Mucosa of stomach (tissue), 1 donor: ENCODE measurements around the gene GGA2.
"Not testable (repeated sequence)": the region's sequence is repeated elsewhere in the genome, so short reads cannot be mapped to it uniquely, and the experiment has no call there.

ENCODE experiments used
- H3K27me3 ChIP-seq: one replicate; pipeline ENCODE4 v1.7.0; 2013; ENCODE audit warnings: mild to moderate bottlenecking, low read length; ENCODE audit not compliant: control insufficient read depth, insufficient read depth
- H3K36me3 ChIP-seq: one replicate; pipeline ENCODE4 v1.7.0; 2013; ENCODE audit warnings: low read length; ENCODE audit not compliant: control insufficient read depth, insufficient read depth
- H3K4me1 ChIP-seq: one replicate; pipeline ENCODE4 v1.7.0; 2013; ENCODE audit warnings: mild to moderate bottlenecking, low read length; ENCODE audit not compliant: control insufficient read depth, insufficient read depth
- H3K4me3 ChIP-seq: one replicate; pipeline ENCODE4 v1.7.0; 2013; ENCODE audit warnings: low read length
- H3K9ac ChIP-seq: one replicate; pipeline ENCODE4 v1.7.0; 2013; ENCODE audit warnings: mild to moderate bottlenecking, low read length, moderate library complexity
- H3K9me3 ChIP-seq: one replicate; pipeline ENCODE4 v1.7.0; 2013; ENCODE audit warnings: mild to moderate bottlenecking, low read length, moderate library complexity; ENCODE audit not compliant: control insufficient read depth
- donor health status: Pancreatic carcinoma.

Gene GGA2, protein sequence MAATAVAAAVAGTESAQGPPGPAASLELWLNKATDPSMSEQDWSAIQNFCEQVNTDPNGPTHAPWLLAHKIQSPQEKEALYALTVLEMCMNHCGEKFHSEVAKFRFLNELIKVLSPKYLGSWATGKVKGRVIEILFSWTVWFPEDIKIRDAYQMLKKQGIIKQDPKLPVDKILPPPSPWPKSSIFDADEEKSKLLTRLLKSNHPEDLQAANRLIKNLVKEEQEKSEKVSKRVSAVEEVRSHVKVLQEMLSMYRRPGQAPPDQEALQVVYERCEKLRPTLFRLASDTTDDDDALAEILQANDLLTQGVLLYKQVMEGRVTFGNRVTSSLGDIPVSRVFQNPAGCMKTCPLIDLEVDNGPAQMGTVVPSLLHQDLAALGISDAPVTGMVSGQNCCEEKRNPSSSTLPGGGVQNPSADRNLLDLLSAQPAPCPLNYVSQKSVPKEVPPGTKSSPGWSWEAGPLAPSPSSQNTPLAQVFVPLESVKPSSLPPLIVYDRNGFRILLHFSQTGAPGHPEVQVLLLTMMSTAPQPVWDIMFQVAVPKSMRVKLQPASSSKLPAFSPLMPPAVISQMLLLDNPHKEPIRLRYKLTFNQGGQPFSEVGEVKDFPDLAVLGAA

DNA sequence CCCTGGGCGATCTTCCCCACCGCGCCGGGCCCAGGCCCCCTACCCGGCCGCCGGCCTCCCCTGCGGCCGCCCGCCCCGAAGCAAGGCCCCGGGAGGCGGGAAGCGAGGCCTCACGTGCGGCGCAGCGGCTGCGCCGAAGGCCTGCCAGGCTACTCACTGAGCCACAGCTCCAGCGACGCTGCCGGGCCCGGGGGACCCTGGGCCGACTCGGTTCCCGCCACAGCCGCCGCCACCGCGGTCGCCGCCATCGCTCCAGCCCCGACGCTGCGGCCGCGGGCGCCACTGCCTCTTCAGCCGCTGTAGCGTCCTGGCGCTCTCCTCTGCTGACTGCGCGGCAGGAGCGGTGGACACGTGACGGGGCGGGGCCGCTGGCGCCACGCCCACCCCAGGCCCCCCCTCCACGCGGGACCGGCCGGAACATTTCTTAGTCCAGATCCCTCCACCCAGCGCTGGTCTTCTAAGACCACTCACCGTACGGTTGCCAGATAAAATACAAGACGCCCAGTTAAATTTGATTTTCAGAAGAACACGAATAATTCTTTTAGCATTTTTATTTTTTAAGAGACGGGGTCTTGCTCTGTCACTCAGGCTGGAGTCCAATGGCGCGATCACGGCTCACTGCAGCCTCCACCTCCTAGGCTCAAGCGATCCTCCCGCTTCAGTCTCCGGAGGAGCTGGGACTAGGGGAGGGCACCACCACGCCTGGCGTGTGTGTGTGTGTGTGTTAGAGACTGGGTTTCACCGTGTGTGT lies at the start of gene GGA2:
Gene GGA2 (minus strand): TSS at position 331 of the 751 bp plus-strand sequence. CDS start 83 bp downstream, at position 248.
- Histone ChIP-seq H3K4me1 (peaks cover 17% of the 10 kb centered on the region), H3K9ac (peak within 1 kb of the TSS; percentile 71), H3K9me3 (no peaks in the 10 kb centered on the region), H3K27me3 (no peaks in the 10 kb centered on the region), H3K36me3 (no peaks in the 10 kb centered on the region), H3K4me3 (peak within 1 kb of the TSS; percentile 67)

DNA sequence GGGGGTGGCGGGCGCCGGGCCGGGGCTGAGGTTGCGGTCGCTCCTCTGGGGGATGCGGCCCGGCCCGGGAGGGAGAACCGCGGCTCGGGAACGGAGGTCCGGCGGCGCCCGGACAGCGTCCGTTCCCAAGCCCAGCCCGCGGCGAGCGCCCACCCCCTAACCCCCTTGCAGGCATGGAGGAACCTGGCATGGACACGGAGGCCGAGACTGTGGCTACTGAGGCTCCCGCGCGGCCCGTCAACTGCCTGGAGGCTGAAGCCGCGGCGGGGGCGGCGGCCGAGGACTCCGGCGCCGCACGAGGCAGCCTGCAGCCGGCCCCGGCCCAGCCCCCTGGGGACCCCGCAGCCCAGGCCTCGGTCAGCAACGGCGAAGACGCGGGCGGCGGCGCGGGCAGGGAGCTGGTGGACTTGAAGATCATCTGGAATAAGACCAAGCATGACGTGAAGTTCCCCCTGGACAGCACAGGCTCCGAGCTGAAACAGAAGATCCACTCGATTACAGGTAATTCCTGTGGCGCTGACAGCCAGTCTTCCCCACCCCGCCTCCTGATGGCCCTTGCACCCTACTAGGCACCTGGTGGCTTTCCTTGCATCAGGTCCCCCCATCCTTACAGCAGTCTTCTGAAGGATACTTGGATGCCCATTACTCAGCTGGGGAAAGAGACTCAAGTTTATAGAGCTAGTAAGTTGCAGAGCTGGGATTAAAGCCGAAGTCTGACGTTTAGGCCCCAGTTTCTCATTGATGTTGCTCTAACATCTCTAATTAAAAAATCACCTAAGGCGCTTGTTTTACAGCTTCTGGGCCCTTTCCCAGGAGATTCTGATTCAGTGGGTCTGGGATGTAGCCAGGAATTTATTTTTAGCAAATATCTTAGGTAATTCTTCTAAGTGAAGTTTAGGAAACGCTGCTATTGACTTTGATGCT lies 47.7 kb upstream of the GGA2 start:
- peaks cover 13% of the 10 kb centered on the region for H3K4me1 ChIP-seq
- peak overlapping the region; percentile 48 for H3K4me3 ChIP-seq
- peaks cover 7% of the 10 kb centered on the region for H3K36me3 ChIP-seq

DNA sequence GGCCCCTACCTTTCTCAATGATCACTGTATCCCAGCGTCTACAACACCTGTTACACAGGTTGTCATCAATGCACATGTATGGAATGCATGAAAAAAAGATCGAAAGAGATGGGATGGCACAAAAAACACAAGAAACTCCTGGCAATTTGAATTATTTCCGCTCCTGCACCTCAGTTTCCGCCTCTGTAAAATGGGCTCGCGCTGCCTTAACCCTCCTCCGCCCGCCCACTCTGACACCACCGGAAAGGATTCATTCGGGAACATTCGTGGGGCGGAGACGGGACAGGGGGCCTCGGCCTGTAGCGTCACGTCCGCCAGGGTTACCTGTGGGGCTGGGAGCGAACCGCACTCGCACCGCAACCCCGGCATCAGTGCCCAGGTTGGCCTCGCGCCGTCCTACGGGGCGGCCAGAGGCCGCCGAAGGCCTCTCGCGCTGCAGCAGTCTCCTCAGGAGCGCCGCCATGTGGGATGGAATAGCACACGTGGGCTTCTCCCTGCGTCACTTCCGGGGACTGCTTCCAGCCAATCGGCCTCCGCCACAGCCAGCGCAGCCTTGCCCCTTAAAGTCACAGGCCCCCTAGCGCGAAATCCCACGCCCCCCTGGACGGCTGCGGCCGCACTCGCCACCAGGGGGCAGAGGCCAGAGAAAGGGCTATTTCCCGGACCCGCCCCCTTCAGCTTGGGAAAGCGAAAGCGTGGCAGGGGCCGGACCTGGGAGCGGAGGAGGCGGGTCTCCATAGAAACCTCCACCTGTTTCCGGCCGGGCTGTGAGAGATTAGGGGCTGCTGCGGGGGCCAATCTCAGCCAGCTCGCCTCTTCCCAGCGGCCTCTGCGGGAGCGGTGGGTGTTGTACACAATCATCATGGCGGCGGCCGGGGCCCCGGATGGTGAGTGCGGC lies 46.8 kb upstream of the GGA2 start, which contains the start of the genes EARS2 and UBFD1:
Gene EARS2 (minus strand): TSS at position 470 of the 898 bp plus-strand sequence. CDS start 7 bp downstream, at position 463.
Gene UBFD1 (plus strand): TSS at position 847 of the 898 bp plus-strand sequence. CDS start 16 bp downstream, at position 863.
- H3K27me3 ChIP-seq: no peaks in the 10 kb centered on the region
- peaks cover 13% of the 10 kb centered on the region for H3K4me1 ChIP-seq
- peak within 1 kb of the TSS; percentile 84 for H3K4me3 ChIP-seq
- peak within 1 kb of the TSS; percentile 71 for H3K9ac ChIP-seq
- no peaks in the 10 kb centered on the region for H3K9me3 ChIP-seq
- H3K36me3 ChIP-seq: peaks cover 7% of the 10 kb centered on the region

More for the DNA sequence above, 47.7 kb upstream of the GGA2 start:
- no peaks in the 10 kb centered on the region for H3K9me3 ChIP-seq
- no peaks in the 10 kb centered on the region for H3K27me3 ChIP-seq
- peak overlapping the region; percentile 71 for H3K9ac ChIP-seq

DNA sequence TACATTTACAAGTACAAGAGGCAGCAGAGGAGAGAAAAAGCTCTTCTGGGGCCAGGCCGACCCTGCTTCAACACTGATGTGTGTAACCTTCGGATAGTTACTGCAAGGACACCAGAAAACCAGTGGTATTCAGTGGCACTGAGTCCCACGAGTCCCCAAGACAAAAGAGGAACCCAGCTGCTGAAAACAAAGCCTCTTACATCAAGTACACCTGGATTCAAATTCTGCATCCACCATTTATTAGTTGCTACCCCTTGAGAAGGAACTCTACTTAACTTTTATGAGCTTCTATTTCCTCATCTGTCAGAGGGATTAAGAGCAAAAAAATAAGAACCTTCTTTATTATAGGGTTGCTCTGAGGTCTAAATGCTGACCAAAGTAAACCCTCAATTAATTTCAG lies 44.2 kb upstream of the GGA2 start:
- peaks cover 13% of the 10 kb centered on the region for H3K4me1 ChIP-seq
- no peaks in the 10 kb centered on the region for H3K36me3 ChIP-seq
- H3K4me3 ChIP-seq: no peak overlapping the region
- no peaks in the 10 kb centered on the region for H3K27me3 ChIP-seq
- no peaks in the 10 kb centered on the region for H3K9me3 ChIP-seq
- H3K9ac ChIP-seq: no peak overlapping the region

DNA sequence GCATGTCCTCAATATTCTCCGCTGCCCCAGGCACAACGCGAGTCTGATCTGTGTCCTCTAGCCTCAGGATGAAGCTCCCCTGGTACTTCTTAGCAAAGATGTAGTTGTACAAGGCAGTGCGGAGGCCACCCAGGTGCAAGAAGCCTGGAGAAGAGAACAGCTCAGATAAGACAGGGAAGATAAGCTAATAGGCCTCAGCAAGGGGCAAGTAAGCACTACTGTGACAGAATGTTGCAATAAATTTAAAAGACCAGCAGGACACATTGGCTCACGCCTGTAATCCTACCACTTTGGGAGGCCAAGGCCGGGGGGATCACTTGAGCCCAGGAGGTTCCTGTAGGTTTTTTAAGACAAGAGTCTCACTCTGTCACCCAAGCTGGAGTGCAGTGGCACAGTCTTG lies 41.9 kb upstream of the GGA2 start:
- Histone ChIP-seq H3K36me3 (peaks cover 7% of the 10 kb centered on the region), H3K9ac (no peak overlapping the region), H3K4me1 (peaks cover 8% of the 10 kb centered on the region), H3K9me3 (no peaks in the 10 kb centered on the region), H3K27me3 (no peaks in the 10 kb centered on the region), H3K4me3 (no peak overlapping the region)

DNA sequence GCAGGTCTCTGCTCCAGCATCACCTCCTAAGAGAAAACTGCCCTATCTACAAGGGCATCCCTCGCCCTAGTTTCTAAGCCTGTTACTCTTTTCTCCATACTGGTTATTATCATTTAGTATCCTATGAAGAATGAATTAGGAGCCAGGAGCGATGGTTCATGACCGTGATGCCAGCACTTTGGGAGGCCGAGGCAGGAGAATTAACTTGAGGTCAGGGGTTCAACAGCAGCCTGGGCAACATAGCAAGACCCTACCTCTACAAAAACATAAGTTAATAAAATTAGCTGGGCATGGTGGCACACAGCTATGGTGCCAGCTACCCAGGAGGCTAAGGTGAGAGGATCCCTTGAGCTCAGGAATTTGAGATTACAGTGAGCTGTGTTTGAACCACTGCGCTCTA lies 39.6 kb upstream of the GGA2 start:
- Histone ChIP-seq H3K4me3 (no peak overlapping the region), H3K9ac (no peak overlapping the region), H3K27me3 (no peaks in the 10 kb centered on the region), H3K9me3 (no peaks in the 10 kb centered on the region), H3K4me1 (no peaks in the 10 kb centered on the region), H3K36me3 (peaks cover 15% of the 10 kb centered on the region)

DNA sequence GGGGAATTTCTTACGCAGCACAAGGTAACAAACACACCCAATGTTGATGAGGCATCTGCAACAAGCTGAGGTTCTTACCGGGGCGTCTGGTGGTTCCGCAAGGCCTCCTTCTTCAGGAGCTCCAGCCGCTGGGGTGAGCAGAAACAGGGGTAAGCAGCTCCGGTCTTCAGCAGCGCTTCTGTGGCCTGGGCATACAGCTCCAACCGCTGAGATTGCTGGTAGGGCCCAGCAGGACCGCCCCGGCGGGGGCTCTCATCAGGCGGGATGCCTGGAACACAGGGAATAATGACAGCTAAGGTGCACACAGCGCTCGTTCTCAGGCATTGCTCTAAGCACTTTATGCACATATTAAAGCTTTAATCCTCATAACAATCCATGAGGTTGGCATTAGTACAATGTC lies 34.1 kb upstream of the GGA2 start:
- no peaks in the 10 kb centered on the region for H3K27me3 ChIP-seq
- no peak overlapping the region for H3K9ac ChIP-seq
- H3K36me3 ChIP-seq: peaks cover 15% of the 10 kb centered on the region
- H3K4me3 ChIP-seq: no peak overlapping the region
- no peaks in the 10 kb centered on the region for H3K4me1 ChIP-seq
- no peaks in the 10 kb centered on the region for H3K9me3 ChIP-seq

DNA sequence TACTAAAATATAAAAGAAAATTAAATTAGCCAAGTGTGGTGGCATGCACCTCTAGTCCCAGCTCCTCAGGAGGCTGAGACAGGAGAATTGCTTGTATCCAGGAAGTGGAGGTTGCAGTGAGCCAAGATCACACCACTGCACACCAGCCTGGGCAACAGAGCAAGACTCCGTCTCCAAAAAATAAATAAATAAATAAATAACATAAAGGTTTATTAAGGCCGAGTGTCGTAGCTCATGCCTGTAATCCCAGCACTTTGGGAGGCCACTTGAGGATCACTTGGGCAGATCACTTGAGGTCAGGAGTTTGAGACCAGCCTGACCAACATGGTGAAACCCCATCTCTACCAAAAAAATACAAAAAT lies 30.5 kb upstream of the GGA2 start:
- not testable (repeated sequence) for H3K4me3 ChIP-seq, H3K9me3 ChIP-seq, H3K36me3 ChIP-seq, H3K27me3 ChIP-seq, H3K9ac ChIP-seq, H3K4me1 ChIP-seq

DNA sequence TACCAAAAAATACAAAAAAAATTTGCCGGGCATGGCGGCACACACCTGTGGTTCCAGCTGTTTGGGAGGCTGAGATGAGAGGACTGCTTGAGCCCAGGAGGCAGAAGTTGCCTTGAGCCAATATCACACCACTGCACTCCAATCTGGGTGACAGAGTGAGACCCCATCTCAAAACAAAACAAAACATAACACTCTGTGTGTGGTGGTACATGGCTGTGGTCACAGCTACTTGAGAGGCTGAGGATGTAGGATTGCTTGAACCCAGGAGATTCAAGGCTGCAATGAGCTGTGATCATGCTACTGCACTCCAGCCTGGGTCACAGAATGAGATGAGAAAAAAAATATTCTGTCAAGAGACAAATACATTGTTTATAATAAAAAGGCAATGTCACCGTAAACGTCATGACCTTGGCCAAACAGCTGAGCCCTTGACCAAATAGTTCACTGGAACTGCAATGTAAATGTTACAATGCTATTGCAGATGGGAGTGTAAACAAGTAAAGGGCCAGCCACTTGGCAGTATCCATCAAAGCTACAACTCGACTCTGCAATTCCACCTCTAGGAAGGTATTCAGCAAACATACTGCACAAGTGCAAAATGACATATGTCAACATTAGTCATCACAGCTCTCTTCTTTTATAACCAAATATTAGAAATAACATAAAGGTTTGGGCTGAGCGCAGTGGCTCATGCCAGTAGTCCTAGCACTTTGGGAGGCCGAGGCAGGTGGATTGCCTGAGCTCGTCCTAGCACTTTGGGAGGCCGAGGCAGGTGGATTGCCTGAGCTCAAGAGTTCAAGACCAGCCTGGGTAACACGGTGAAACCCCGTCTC lies 29.9 kb upstream of the GGA2 start:
- no peak overlapping the region for H3K4me3 ChIP-seq
- peaks cover under 1% of the 10 kb centered on the region for H3K36me3 ChIP-seq
- H3K9ac ChIP-seq: no peak overlapping the region
- no peaks in the 10 kb centered on the region for H3K27me3 ChIP-seq
- no peaks in the 10 kb centered on the region for H3K9me3 ChIP-seq
- no peaks in the 10 kb centered on the region for H3K4me1 ChIP-seq

DNA sequence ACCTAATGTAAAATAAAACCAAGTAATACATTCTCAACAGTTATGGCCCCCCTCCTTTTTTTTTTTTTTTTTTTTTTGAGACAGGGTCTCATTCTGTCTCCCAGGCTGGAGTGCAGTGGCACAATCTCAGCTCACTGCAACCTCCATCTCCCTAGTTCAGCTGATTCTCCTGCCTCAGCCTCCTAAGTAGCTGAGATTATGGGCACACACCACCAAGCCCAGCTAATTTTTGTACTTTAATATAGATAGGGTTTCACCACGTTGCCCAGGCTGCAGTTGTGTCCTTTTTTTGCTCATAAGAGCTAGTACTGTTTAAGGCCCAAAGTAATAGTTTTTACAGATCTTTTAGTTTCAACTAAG lies 28.6 kb upstream of the GGA2 start:
- Histone ChIP-seq H3K4me1 (no peaks in the 10 kb centered on the region), H3K36me3 (no peaks in the 10 kb centered on the region), H3K9me3 (no peaks in the 10 kb centered on the region), H3K4me3 (no peak overlapping the region), H3K9ac (no peak overlapping the region), H3K27me3 (no peaks in the 10 kb centered on the region)
